ENCODE measurements around the gene CELF2. TPM values are rescaled to one million over a fixed set of nuclear protein-coding genes. Genes with fewer than 3 reads are reported as not detected.

Gene CELF2
- polyA plus RNA-seq, 1 experiment = 24.7 TPM

DNA sequence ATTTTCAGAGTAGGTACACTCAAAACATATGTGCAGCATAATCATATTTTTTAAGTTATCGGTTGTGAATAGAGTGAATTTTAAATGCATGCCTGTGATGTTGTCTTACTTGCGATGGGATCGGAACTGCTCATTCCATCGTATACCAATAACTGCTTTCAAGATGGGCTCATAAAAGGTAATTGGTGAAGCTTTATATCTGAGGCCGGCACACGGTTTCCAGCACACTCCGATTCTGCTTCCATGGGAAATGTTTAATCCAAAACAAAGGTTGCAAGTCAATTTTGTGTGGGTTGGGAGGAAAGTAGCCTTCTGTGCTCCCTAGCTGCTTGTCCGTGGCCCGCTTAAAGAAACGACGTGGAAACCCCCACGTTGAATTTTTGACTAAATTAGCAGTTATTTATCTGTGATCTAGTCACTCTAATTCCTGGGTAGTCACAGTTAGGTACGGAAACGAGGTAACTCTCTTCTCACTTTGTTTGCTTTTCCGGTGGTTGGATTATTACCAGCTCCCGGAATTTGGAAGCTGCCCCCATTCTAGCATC lies 10.1 kb upstream of the CELF2 start:
- POLR2A ChIA-PET = no interaction called here
- H3K9me3 ChIP-seq (ENCODE audit: control insufficient read depth, insufficient read depth, low read length) = no peaks in the 10 kb centered on the region
- CTCF ChIA-PET = no interaction called here
- DNase-seq (ENCODE audit: low read depth, low spot score) = no peak
- H3K27ac ChIP-seq (ENCODE audit: low read depth, low read length) = no peak overlapping the region
- H3K4me3 ChIP-seq (ENCODE audit: low read depth, low read length) = no peak overlapping the region
- H3K27me3 ChIP-seq (ENCODE audit: control insufficient read depth, insufficient read depth, low read length) = peaks cover 4% of the 10 kb centered on the region
- TF ChIP-seq, protein P1, sequence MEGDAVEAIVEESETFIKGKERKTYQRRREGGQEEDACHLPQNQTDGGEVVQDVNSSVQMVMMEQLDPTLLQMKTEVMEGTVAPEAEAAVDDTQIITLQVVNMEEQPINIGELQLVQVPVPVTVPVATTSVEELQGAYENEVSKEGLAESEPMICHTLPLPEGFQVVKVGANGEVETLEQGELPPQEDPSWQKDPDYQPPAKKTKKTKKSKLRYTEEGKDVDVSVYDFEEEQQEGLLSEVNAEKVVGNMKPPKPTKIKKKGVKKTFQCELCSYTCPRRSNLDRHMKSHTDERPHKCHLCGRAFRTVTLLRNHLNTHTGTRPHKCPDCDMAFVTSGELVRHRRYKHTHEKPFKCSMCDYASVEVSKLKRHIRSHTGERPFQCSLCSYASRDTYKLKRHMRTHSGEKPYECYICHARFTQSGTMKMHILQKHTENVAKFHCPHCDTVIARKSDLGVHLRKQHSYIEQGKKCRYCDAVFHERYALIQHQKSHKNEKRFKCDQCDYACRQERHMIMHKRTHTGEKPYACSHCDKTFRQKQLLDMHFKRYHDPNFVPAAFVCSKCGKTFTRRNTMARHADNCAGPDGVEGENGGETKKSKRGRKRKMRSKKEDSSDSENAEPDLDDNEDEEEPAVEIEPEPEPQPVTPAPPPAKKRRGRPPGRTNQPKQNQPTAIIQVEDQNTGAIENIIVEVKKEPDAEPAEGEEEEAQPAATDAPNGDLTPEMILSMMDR (IDR thresholded peaks at IDR 0.05; ENCODE audit: low read depth, low read length) = no peak

DNA sequence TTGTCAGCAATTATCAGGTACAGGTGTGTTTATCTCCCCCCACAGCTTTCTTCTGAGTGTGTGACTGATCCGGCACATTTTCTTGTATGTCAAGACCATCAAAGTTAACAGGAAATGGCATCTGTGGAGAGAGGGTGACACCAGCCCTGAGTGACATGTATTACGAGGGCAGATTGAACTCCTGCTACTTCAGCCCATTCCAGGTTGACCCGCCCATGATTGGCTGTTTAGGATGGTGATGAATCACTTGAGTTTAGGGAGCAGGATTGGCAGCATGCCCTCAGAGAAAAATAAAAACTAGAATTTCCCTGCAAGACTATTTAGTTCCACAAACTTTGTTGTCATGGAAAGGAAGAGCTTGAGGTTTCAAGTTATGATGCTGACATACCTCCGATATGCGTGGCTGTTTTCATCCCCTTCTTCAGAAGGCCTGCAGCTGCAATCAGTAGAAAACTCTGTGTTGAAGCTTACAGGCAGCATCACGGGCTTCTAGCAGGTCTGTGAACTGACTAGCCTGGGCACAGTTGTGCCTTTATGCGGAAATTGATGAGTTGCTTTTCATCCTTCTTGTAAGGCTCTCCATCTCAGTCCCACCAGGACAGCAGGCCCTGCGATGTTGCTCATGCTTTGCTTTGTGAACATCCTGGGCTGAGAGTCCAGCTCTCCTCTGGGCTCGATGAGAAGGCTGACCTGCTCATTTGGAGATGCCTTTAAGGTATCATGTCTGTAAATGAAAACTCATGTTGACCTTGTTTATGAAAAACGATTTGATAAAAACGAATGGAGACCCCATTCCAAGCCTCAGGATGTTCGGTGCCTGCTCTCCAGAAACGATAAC lies 8.0 kb upstream of the CELF2 start:
- Histone ChIP-seq H3K9me3 (ENCODE audit: control insufficient read depth, insufficient read depth, low read length) (no peaks in the 10 kb centered on the region), H3K27me3 (ENCODE audit: control insufficient read depth, insufficient read depth, low read length) (peaks cover 12% of the 10 kb centered on the region), H3K27ac (ENCODE audit: low read depth, low read length) (no peak overlapping the region), H3K4me3 (ENCODE audit: low read depth, low read length) (no peak overlapping the region)
- ChIA-PET CTCF (no interaction called here), POLR2A (no interaction called here)
- no peak for DNase-seq (ENCODE audit: low read depth, low spot score)
- TF ChIP-seq, protein P1 (IDR thresholded peaks at IDR 0.05; ENCODE audit: low read depth, low read length) = no peak

DNA sequence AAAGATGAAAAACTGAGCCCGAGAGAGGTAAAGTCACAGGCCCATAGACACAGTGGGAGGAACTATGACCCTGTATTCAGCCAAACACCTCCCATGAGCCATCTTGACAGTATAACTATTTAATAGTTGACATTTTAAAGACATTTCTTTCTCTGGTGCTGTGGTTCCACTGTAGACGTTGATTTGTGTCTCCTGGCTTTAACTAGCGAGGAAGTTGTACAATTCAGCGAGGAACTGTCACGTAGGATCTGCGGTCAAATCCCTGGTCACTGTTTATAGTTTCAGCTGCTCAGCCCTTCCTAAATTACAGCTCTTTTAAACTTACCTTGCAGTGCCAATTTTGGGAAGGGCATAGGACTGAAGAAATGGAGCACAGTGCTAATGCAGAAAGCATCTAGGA lies 7.1 kb upstream of the CELF2 start:
- Histone ChIP-seq H3K27me3 (ENCODE audit: control insufficient read depth, insufficient read depth, low read length) (peaks cover 18% of the 10 kb centered on the region), H3K9me3 (ENCODE audit: control insufficient read depth, insufficient read depth, low read length) (no peaks in the 10 kb centered on the region), H3K4me3 (ENCODE audit: low read depth, low read length) (no peak overlapping the region), H3K27ac (ENCODE audit: low read depth, low read length) (no peak overlapping the region)
- ChIA-PET CTCF (no interaction called here), POLR2A (no interaction called here)
- TF ChIP-seq, protein P1 (IDR thresholded peaks at IDR 0.05; ENCODE audit: low read depth, low read length) = no peak
- DNase-seq (ENCODE audit: low read depth, low spot score) = no peak

DNA sequence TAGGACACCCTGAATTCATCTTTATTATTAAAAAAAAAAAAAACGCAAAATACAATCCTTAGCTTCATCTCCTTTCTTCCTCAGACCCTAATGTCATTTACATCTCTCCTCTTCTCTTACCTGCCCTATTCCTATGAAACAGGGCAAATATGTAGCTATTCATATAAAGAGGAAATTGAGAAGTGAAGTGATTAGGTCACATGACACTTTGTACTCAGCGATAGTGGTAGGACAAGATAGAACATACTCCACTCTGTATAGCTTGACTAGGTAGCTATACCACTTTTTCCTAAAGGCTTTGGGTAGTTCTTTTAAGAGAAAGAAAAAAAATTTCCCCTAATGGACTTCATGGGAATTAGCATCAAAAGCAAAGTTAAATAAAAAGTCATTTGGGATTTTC lies 6.2 kb upstream of the CELF2 start:
- no peak for DNase-seq (ENCODE audit: low read depth, low spot score)
- no peak overlapping the region for H3K27ac ChIP-seq (ENCODE audit: low read depth, low read length)
- no peaks in the 10 kb centered on the region for H3K9me3 ChIP-seq (ENCODE audit: control insufficient read depth, insufficient read depth, low read length)
- CTCF ChIA-PET = no interaction called here
- H3K27me3 ChIP-seq (ENCODE audit: control insufficient read depth, insufficient read depth, low read length) = peaks cover 18% of the 10 kb centered on the region
- H3K4me3 ChIP-seq (ENCODE audit: low read depth, low read length) = no peak overlapping the region
- TF ChIP-seq, protein P1 (IDR thresholded peaks at IDR 0.05; ENCODE audit: low read depth, low read length) = no peak
- POLR2A ChIA-PET = no interaction called here

DNA sequence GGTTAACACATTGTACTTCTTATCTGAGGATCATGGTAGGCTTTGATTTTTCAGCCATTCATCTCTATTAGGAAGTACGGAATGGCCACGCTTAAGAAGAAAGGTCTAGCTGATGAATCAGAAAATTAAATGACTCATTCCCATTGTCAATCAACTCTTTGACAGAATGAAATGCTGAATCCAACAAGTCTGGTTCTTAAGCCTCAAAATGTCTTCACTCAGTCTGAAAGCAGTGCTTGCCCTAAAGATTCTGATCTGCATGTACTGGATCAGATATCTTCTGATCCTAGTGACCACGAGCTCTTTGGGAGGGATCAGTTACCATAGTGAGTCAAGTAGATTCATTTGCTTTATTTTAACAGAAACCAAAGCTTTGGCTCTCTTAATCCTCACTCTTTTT lies 5.7 kb upstream of the CELF2 start:
- Histone ChIP-seq H3K27ac (ENCODE audit: low read depth, low read length) (no peak overlapping the region), H3K27me3 (ENCODE audit: control insufficient read depth, insufficient read depth, low read length) (peaks cover 18% of the 10 kb centered on the region), H3K9me3 (ENCODE audit: control insufficient read depth, insufficient read depth, low read length) (no peaks in the 10 kb centered on the region), H3K4me3 (ENCODE audit: low read depth, low read length) (no peak overlapping the region)
- no peak for DNase-seq (ENCODE audit: low read depth, low spot score)
- POLR2A ChIA-PET = no interaction called here
- CTCF ChIA-PET = no interaction called here
- TF ChIP-seq, protein P1 (IDR thresholded peaks at IDR 0.05; ENCODE audit: low read depth, low read length) = no peak

Data from AG04450 (cell line).